ENCODE data around the gene TSHR.

TSHR gene

GRCh38 chr14:80926397-80927082 is 28.9 kb upstream of the TSHR start:
- TF ChIP-seq POLR2AphosphoS5 (IDR thresholded peaks at IDR 0.05; ENCODE audit: low read depth, low read length) (no peak), FOXP2 (optimal IDR thresholded peaks at IDR 0.05; ENCODE audit: borderline replicate concordance, extremely low read depth, extremely low read length, insufficient read depth) (no peak)

- TF ChIP-seq FOXP2 (optimal IDR thresholded peaks at IDR 0.05; ENCODE audit: borderline replicate concordance, extremely low read depth, extremely low read length, insufficient read depth) (no peak), POLR2AphosphoS5 (IDR thresholded peaks at IDR 0.05; ENCODE audit: low read depth, low read length) (no peak)
Observed at GRCh38 chr14:80927083-80927989, 28.1 kb upstream of the TSHR start.

GRCh38 chr14:80930095-80930494 is 25.3 kb upstream of the TSHR start:
- no peak for TF ChIP-seq POLR2AphosphoS5 (IDR thresholded peaks at IDR 0.05; ENCODE audit: low read depth, low read length)
- no peak for TF ChIP-seq REST (IDR thresholded peaks at IDR 0.05; ENCODE audit: insufficient read depth in 1 of 2, low read depth in 2 of 2, low read length in 2 of 2)
- TF ChIP-seq SIN3A (IDR thresholded peaks at IDR 0.05; ENCODE audit: borderline replicate concordance, insufficient read depth, low read length) = no peak
- no peak for TF ChIP-seq FOXP2 (optimal IDR thresholded peaks at IDR 0.05; ENCODE audit: borderline replicate concordance, extremely low read depth, extremely low read length, insufficient read depth)
- TF ChIP-seq TAF1 (IDR thresholded peaks at IDR 0.05; ENCODE audit: borderline replicate concordance, insufficient read depth, low read length) = no peak

- TF ChIP-seq SIN3A (IDR thresholded peaks at IDR 0.05; ENCODE audit: borderline replicate concordance, insufficient read depth, low read length) = no peak
- no peak for TF ChIP-seq POLR2AphosphoS5 (IDR thresholded peaks at IDR 0.05; ENCODE audit: low read depth, low read length)
- TF ChIP-seq FOXP2 (optimal IDR thresholded peaks at IDR 0.05; ENCODE audit: borderline replicate concordance, extremely low read depth, extremely low read length, insufficient read depth) = no peak
- no peak for TF ChIP-seq REST (IDR thresholded peaks at IDR 0.05; ENCODE audit: insufficient read depth in 1 of 2, low read depth in 2 of 2, low read length in 2 of 2)
- TF ChIP-seq TAF1 (IDR thresholded peaks at IDR 0.05; ENCODE audit: borderline replicate concordance, insufficient read depth, low read length) = no peak
Observed at GRCh38 chr14:80930836-80931389, 24.5 kb upstream of the TSHR start.

GRCh38 chr14:80933282-80933681 is 22.1 kb upstream of the TSHR start:
- TF ChIP-seq POLR2AphosphoS5 (IDR thresholded peaks at IDR 0.05; ENCODE audit: low read depth, low read length) = no peak
- no peak for TF ChIP-seq SIN3A (IDR thresholded peaks at IDR 0.05; ENCODE audit: borderline replicate concordance, insufficient read depth, low read length)
- TF ChIP-seq REST (IDR thresholded peaks at IDR 0.05; ENCODE audit: insufficient read depth in 1 of 2, low read depth in 2 of 2, low read length in 2 of 2) = no peak
- TF ChIP-seq FOXP2 (optimal IDR thresholded peaks at IDR 0.05; ENCODE audit: borderline replicate concordance, extremely low read depth, extremely low read length, insufficient read depth) = no peak
- no peak for TF ChIP-seq TAF1 (IDR thresholded peaks at IDR 0.05; ENCODE audit: borderline replicate concordance, insufficient read depth, low read length)
